HFF-Myc (cell line): ENCODE results near the gene FRMD6.

ENCODE experiments used
- DNase-seq: peaks from one replicate; pipeline ENCODE4 v3.0.0-alpha.2; 2011; ENCODE audit warnings: low read depth; ENCODE audit errors: extremely low read depth
- H3K4me3 ChIP-seq: replicated peaks from 2 replicates; pipeline ENCODE4 v1.5.1; 2011; ENCODE audit warnings: low read depth, mild to moderate bottlenecking, control low read depth, low read length
- TF ChIP-seq, protein P1 (sequence below): IDR thresholded peaks from 2 replicates; pipeline ENCODE4 v1.5.1; 2012; ENCODE audit warnings: mild to moderate bottlenecking, low read depth, low read length, control low read depth; ENCODE audit errors: missing control alignments

FRMD6 gene

DNA sequence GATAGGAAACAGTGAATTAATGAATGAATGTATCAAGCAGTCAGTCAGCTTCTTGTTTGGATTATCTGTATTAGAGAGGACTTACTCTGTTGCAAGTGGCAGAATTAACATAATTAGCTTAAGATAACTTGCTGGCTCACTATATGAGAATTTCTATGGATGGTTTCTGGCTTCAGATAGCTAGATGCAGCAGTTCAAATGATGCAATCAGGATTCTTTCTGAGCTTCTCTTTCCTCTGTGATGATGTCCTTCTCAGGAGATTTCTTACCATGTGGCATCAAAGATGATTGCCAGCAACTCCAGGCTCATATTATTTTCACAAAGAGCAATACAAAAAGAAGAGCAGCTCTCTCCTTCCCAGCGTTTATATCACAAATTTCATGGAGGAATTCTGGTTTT lies 30.7 kb downstream of the FRMD6 start:
- DNase-seq, result no peak
- H3K4me3 ChIP-seq, result no peak overlapping the region
- TF ChIP-seq, protein P1, sequence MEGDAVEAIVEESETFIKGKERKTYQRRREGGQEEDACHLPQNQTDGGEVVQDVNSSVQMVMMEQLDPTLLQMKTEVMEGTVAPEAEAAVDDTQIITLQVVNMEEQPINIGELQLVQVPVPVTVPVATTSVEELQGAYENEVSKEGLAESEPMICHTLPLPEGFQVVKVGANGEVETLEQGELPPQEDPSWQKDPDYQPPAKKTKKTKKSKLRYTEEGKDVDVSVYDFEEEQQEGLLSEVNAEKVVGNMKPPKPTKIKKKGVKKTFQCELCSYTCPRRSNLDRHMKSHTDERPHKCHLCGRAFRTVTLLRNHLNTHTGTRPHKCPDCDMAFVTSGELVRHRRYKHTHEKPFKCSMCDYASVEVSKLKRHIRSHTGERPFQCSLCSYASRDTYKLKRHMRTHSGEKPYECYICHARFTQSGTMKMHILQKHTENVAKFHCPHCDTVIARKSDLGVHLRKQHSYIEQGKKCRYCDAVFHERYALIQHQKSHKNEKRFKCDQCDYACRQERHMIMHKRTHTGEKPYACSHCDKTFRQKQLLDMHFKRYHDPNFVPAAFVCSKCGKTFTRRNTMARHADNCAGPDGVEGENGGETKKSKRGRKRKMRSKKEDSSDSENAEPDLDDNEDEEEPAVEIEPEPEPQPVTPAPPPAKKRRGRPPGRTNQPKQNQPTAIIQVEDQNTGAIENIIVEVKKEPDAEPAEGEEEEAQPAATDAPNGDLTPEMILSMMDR, result no peak

DNA sequence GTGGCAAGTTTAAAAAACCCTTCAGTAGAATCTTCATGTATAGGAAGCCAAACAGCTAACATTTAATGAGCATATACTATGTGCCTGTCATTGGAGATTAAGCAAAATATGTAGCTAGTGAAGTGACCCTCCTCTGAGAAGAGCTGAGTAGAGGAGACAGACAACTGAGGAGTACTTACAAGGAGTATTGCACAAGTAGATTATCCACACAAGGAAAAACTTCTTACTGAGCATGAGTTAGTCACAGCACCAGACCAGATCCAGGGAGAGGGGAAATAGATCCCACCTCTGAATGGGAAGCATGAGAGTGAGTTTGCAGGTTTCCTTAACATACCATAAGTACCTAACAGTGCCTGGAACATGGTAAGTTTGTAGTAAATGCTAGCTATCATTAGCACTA lies 33.0 kb downstream of the FRMD6 start:
- no peak overlapping the region for H3K4me3 ChIP-seq
- TF ChIP-seq, protein P1, result no peak
- DNase-seq, result no peak

DNA sequence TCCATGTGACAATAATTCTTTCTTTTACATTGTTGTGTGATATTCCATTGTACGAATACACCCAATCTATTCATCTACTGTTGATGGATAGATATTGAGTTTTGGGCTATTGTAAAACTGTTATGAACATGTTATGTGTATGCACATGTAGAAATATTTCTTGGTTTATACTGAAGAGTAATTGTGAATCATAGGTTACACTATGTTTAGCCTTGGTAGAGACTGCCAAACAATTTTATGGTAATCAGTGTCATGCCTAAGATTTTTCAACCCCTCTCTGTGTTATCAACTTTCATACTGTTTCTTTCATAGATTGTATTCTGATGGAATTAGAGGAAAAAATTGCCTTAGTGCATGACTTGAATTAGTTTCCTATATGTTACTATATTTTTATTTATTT lies 39.5 kb downstream of the FRMD6 start:
- no peak for DNase-seq
- TF ChIP-seq, protein P1, result no peak
- no peak overlapping the region for H3K4me3 ChIP-seq

DNA sequence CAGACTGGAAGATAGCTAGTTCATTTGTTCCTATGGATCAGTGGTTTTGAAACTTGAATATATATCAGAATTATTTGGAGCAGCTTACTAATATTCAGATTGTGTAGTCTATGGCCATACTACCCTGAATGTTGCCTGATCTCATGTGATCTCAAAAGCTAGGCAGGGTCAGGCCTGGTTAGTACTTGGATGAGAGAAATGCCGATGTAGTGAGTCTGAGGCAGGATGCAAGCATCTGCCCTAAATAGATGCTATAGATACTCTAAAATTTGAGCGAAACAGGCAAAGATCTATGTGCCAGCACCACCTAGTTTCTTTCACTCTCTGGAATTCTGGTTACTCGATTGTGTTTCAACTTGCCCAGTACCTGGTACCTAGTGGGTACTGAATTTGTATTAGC lies 40.9 kb downstream of the FRMD6 start:
- no peak for DNase-seq
- TF ChIP-seq, protein P1, result no peak
- no peak overlapping the region for H3K4me3 ChIP-seq

DNA sequence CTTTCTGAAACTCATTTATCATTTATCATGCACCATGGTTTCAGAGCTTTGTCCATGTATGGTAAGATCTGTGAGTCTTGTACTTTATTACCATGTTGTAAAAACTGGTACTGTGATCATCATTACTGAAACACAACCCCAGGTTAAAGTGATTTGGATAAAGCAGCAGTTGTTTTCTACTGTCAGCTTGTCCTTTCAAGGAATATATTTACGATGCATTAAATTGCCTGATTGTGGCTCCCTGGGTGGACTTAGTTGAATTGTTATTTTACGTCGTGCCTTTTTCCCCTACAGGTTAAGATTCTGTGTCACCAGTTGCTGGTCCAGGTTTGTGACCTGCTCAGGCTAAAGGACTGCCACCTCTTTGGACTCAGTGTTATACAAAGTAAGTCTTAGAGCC lies 46.1 kb downstream of the FRMD6 start:
- TF ChIP-seq, protein P1, result no peak
- no peak for DNase-seq
- H3K4me3 ChIP-seq, result no peak overlapping the region

DNA sequence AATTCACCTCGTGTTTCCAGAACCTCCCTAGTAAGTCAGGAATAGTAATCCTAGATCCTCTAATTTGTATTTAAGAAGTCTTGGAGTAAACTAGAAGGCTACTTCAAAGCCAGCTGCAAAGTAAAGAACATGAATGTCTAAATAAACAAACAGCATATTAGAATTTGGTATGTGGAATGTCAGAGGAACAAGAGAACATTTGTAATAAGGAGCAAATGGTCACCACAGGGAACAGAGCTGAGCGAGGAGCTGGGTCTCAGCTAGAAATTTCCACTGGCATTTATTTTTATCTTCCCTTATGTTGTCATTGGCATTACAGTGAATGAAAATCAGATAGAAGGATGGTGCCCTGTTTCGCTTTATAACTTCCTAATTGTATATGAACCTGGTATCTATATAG lies 50.2 kb downstream of the FRMD6 start:
- H3K4me3 ChIP-seq, result no peak overlapping the region
- TF ChIP-seq, protein P1, result no peak
- DNase-seq, result no peak

DNA sequence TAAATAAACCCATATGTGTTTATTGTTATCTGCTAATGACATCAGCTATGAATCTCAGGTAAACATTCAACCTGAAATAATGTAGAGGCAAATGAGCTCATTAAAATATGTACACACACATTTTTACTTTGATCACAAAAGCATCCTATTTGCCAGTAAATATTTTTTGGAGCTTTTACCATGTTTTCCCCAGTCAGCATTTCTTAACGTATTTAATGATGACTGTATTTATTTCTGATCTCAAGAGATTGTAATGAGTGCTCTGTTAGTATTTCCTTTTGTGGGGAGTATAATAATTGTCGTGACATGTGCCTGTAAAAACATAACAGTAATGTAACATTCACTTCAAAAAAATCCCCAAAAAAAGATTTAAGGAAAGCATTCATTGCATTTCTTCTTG lies 52.1 kb downstream of the FRMD6 start:
- H3K4me3 ChIP-seq, result no peak overlapping the region
- DNase-seq, result no peak
- TF ChIP-seq, protein P1, result no peak
